GM12873 (cell line): ENCODE results near the gene FPR1.

Source experiments
- CTCF ChIP-seq: IDR thresholded peaks from 2 replicates; pipeline ENCODE4 v1.5.1; 2012; ENCODE audit warnings: low read depth, mild to moderate bottlenecking, moderate library complexity, low read length, control low read depth; ENCODE audit not compliant: insufficient read depth; ENCODE audit errors: missing control alignments

Gene FPR1, protein sequence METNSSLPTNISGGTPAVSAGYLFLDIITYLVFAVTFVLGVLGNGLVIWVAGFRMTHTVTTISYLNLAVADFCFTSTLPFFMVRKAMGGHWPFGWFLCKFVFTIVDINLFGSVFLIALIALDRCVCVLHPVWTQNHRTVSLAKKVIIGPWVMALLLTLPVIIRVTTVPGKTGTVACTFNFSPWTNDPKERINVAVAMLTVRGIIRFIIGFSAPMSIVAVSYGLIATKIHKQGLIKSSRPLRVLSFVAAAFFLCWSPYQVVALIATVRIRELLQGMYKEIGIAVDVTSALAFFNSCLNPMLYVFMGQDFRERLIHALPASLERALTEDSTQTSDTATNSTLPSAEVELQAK

GRCh38 chr19:51751655-51752054 lies at the start of gene FPR1:
TSS of gene FPR1 (minus strand) at chr19:51751878. CDS start at chr19:51746994, 4,884 bp downstream.
- no peak for TF ChIP-seq CTCF

DNA sequence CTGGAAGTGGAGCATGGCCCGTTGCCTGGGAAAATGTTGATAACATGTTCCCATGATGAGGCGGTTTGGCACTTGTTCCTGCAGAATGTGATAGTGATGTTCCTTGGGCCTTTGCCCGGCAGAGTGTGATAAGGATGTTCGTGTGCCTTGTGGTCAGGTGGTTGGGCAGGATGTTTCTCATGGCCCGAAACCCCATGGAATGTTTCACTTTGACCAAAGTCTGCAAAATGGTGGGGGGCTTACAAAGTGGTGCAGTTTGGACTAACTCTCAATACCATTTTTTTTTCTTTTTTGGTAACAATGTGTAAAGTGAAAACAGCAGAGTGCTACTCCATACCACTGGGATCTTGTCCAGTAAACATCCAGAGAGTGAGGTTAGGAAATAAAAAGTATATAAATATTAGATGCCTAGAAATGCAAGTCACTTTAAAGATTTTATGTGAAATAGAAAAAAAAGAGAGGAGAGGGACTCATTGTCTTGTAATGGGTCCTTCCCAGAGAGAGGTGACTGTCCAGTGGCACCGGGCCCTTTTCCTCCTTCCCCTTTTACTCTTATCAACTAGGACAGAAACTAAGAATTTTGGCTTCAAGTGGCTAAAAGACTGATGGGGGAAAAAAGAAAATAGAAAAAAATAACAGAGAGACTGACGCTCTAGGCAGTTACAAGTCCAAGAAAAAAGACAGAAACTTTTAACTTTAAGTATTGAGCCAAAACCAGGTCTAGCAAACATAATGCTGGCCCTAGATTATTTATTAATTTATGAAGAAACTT lies 49.0 kb upstream of the FPR1 start:
- TF ChIP-seq CTCF = no peak

- no peak for TF ChIP-seq CTCF
Measured at GRCh38 chr19:51799774-51800472, 48.2 kb upstream of the FPR1 start.

GRCh38 chr19:51799034-51799773 lies 47.5 kb upstream of the FPR1 start:
- no peak for TF ChIP-seq CTCF

GRCh38 chr19:51798062-51798461 lies 46.4 kb upstream of the FPR1 start:
- TF ChIP-seq CTCF = no peak

DNA sequence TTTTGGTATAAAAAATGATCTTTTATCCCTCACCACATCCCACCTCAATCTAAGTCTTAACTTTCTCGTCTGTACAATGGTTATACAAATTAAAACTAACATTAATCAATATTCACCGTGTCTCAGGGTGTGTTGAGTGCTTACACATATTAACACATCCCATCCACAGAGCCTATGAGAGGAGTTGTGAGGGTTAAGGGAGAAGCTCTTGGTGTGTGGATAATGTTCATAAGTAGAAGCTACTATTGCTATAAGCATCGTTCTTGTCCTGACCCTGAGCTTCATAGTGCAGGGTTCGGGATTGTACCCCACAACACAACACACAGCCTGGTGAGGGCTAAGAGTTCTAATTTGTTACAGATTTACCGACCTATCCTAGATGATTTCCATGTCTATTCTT lies 45.8 kb upstream of the FPR1 start:
- TF ChIP-seq CTCF = no peak
